Spinal cord (tissue), 10 donors: ENCODE data around the gene SPTSSA. TPM values are rescaled to one million over a fixed set of nuclear protein-coding genes. Genes with fewer than 3 reads are reported as not detected.
"Not testable (repeated sequence)": the region's sequence is repeated elsewhere in the genome, so short reads cannot be mapped to it uniquely, and the experiment has no call there.

Experiments
- DNase-seq, 6 donors: peaks; one replicate each; pipeline versions ENCODE4 v3.0.0 to v3.0.0-alpha.2; 2013 to 2015; ENCODE audit warnings: low spot score in 6 of 6, low read depth in 4 of 6
- H3K27ac ChIP-seq: one replicate; pipeline ENCODE4 v1.5.1; 2013; ENCODE audit warnings: low read depth, low read length, control low read depth
- H3K27me3 ChIP-seq: one replicate; pipeline ENCODE4 v1.6.1; 2013; ENCODE audit warnings: low read length; ENCODE audit not compliant: control insufficient read depth, insufficient read depth
- H3K36me3 ChIP-seq: one replicate; pipeline ENCODE4 v1.6.1; 2013; ENCODE audit warnings: low read length; ENCODE audit not compliant: control insufficient read depth, insufficient read depth
- H3K4me1 ChIP-seq: one replicate; pipeline ENCODE4 v1.6.1; 2013; ENCODE audit warnings: low read length; ENCODE audit not compliant: control insufficient read depth, insufficient read depth
- H3K4me3 ChIP-seq: one replicate; pipeline ENCODE4 v1.5.1; 2013; ENCODE audit warnings: low read depth, low read length, control low read depth
- H3K9me3 ChIP-seq: one replicate; pipeline ENCODE4 v1.6.1; 2013; ENCODE audit warnings: low read length; ENCODE audit not compliant: control insufficient read depth, insufficient read depth
- WGBS: methylation state at CpG from one replicate; pipeline ENCODE4 v1.1.5; 2013; ENCODE audit warnings: missing lambda C conversion rate; ENCODE audit not compliant: insufficient coverage; 5-methylcytosine and 5-hydroxymethylcytosine counted together
- polyA plus RNA-seq, 2 donors: library from polyadenylated mRNA; unstranded; fragments of 120-200 nt; gene quantifications; one replicate each; pipeline ENCODE4 v1.2.1, GENCODE V29; 2013; ENCODE audit not compliant: insufficient read length in 2 of 2
- total RNA-seq, 2 donors: library from RNA; depleted of rRNA in 1 of 2; stranded (reverse); fragments of 120-200 nt in 1 of 2; fragments of >200 nt in 1 of 2; gene quantifications; one replicate each; pipeline versions ENCODE4 v1.2.3 to v1.2.4, GENCODE V29; 2013 to 2014
- donor health status: healthy.

The SPTSSA gene
- total and polyA plus RNA-seq, 4 donors: 10.0 to 41.1 (median 29.1) TPM

DNA sequence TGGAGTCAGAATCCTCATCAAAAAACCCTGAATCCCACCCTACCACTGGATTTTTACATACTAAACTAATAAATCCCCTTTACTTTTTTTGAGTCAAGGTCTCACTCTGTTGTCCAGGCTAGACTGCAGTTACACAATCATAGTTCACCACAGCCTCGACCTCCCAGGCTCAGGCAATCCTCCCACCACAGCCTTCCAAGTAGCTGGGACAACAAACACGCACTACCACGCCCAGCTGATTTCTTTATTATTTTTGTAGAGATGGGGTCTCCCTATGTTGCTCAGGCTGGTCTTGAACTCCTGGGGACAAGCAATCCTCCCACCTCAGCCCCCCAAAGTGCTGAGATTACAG is 24.3 kb downstream of the SPTSSA start:
- no CpG with 5 or more reads among the region's 3 CpGs for WGBS
- H3K9me3 ChIP-seq: no peaks in the 10 kb centered on the region
- no peaks in the 10 kb centered on the region for H3K36me3 ChIP-seq
- H3K4me1 ChIP-seq: no peaks in the 10 kb centered on the region
- H3K27ac ChIP-seq: no peak overlapping the region
- H3K4me3 ChIP-seq: no peak overlapping the region
- no peaks in the 10 kb centered on the region for H3K27me3 ChIP-seq
- no peak for DNase-seq

DNA sequence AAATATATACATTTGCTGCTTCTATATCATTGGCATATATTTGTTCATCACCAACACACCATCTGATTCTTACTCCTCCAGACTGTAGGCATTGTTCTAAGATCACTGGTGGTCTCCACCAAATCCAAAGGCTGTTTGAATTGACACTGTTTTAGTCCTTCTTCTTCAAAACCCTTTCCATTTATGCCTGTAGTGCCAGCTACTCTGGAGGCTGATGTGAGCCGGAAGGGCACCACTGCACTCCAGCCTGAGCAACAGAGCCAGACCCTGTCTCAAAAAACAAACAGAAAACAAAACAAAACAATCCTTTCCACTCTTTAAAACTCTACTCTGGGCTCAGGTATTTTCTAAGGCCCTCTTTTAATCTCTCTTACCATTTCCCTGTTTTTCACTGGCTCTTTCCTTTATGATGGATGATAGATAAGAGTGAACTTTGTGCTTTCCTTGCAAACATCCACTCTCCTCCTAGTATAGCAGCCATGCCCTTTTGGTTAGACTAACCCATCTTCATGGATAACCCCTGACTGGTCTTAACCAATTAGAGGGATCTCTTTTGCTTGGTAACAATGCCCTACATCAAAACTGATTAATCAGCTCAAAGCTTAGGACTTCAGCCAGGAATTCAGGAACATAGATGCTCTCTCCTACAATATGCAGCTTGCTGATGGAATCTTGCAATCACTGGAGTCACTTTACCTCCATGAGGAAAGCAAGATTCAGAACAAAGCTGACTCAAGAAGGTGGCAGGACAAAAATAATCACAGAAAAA is 24.9 kb downstream of the SPTSSA start:
- 88% methylated on average over 1 of the region's 1 CpG for WGBS
- Histone ChIP-seq H3K4me1 (no peaks in the 10 kb centered on the region), H3K27me3 (no peaks in the 10 kb centered on the region), H3K27ac (no peak overlapping the region), H3K36me3 (no peaks in the 10 kb centered on the region), H3K9me3 (no peaks in the 10 kb centered on the region), H3K4me3 (no peak overlapping the region)
- no peak for DNase-seq

DNA sequence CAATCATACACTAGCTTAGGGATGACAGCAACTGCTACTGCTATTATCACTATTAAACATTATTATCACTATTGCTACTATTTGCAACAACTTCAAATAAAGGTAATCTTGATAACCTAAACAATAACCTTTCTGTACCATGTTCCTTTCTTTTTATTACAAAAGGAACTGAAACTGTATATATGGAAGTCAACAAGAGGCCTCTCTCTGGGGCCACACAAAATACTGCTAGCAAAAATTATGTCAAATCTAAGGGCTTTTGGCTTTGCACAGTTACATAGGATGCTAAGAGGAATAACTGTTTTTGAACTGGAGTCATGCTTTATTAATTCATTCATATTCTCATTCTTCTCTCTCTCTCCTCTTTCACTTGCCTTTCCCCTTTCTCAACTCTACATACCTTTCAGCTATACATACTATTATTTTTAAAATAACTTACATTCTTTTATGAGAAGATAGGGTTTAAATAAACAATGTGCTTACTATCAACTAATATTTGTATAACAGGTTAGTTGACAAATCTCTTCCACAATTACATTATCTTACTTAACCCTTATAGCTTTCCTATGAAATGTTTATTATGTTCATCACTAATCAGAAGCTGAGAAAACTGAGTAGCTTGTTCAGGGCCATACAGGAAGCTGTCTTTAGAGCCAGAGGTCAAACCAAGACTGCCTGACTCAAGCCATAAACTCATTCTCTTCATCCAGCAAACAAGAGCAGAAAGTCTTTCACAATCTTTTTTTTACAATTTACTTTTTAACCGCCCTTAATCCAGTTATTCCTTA is 25.7 kb downstream of the SPTSSA start:
- H3K4me1 ChIP-seq: no peaks in the 10 kb centered on the region
- H3K27me3 ChIP-seq: no peaks in the 10 kb centered on the region
- H3K27ac ChIP-seq: no peak overlapping the region
- no CpG with 5 or more reads among the region's 1 CpG for WGBS
- H3K4me3 ChIP-seq: no peak overlapping the region
- no peaks in the 10 kb centered on the region for H3K36me3 ChIP-seq
- no peak for DNase-seq
- no peaks in the 10 kb centered on the region for H3K9me3 ChIP-seq

DNA sequence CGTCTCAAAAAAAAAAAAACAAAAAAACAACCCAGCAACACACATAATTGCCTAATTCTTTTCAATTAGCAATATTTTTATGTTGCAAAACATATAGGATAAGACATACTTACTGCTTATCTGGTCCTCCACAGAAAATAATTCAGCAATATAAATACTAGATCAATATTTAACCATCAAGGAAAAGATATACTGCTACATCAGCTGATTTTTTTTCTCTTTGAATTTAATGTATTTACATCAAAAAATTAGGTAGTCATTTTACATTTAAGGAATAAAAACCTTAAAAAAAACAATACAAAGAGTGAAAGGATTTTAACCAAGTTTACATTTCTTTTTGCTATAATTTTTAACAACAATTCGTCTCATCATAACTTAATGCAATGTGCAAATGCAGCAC is 28.1 kb downstream of the SPTSSA start:
- no peaks in the 10 kb centered on the region for H3K9me3 ChIP-seq
- no peaks in the 10 kb centered on the region for H3K27me3 ChIP-seq
- no peak overlapping the region for H3K4me3 ChIP-seq
- H3K4me1 ChIP-seq: no peaks in the 10 kb centered on the region
- H3K27ac ChIP-seq: no peak overlapping the region
- no peak for DNase-seq
- no CpG with 5 or more reads among the region's 2 CpGs for WGBS
- no peaks in the 10 kb centered on the region for H3K36me3 ChIP-seq

DNA sequence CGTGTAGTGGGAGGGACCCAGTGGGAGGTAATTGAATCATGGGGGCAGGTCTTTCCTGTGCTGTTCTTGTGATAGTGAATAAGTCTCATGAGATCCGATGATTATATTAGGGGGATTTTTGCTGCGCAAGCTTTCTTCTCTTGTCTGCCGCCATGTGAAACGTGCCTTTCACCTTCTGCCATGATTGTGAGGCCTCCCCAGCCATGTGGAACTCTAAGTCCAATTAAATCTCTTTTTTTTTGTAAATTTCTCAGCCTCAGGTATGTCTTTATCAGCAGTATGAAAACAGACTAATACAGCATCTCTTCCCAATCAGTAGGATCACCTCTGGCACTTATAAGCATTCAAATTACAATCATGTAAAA is 34.0 kb downstream of the SPTSSA start:
- not testable (repeated sequence) for H3K27ac ChIP-seq, H3K4me1 ChIP-seq, H3K9me3 ChIP-seq, H3K4me3 ChIP-seq, H3K27me3 ChIP-seq, DNase-seq, H3K36me3 ChIP-seq
- WGBS: 100% methylated on average over 1 of the region's 5 CpGs

DNA sequence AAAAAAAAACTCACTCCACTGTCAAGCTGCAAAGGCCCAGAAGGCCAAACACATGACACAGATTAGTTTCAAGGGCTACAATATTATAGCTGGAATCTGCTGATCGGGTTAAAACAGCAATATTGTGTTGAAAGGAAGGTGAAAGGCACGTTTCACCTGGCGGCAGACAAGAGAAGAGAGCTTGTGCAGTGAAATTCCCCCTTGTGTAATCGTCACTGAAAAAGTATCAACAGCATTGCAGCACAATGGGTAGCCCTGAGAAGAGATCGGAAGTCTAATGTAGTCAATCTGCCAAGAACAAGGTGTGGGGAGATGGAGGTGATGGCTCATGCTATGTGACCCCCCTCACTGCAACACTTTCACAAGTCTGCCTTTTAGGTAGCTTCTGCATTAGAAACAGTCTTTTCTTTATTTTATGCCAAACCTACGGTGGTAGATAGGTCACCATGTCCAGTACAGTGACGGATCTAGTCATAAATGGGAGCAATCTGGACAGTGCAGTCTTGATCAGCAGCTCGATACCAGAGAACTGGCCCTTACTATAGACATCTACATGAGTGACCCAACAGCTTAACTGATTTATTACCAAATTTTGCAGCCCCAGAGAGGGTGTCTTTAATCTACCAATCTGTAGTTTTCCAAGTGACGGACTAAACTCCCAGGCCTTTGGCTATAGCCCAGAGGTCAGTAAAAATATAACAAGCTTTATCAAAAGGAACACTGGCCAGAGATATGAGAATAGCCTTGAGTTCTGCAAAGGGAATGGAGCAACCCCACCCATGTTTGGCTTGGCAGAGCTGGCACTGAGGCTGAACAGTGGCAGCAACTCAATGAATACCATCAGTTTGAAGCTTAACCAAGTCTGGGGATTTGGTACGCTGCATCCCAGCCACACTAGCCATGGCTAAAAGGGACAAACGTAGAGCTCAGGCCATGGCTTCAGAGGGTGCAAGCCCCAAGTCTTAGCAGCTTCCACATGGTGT is 35.4 kb downstream of the SPTSSA start:
- 93% methylated on average over 9 of the region's 11 CpGs for WGBS
- H3K4me1 ChIP-seq: no peaks in the 10 kb centered on the region
- no peak overlapping the region for H3K4me3 ChIP-seq
- no peaks in the 10 kb centered on the region for H3K9me3 ChIP-seq
- DNase-seq: no peak
- H3K36me3 ChIP-seq: no peaks in the 10 kb centered on the region
- no peaks in the 10 kb centered on the region for H3K27me3 ChIP-seq
- no peak overlapping the region for H3K27ac ChIP-seq

DNA sequence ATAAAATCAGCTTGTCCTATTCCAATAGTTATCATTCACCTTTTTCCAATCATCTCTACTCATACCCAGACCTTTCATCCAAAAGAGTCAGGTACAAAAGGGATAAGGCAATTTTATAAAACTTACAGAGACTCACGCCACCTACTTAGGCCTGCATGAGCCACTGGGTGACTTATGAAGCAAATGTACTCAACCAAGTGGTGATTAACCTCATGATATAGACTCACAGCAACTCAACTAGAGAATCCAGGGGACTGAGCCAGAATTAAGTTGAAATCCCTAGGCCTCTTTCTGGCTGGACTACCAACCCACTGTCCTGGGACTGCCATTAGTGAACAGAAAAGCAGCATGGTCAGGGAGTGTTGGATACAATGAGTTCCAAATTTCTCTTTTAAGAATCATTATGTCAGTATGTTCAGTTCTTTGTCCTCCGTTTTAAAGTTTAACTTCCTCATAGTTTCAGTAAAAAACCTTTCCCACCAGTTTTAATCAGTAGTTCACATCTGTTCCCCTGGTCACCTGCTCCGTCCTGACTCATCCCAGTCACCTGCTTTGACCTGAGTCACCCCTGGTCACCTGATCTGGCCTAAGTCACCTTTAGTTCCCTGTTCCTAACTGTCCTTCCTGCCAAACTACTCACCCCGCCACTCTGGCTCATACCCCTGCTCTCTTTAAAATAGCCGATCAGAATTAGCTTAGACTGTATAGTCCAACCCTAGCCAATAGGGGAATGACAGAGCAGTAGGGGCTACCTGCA is 36.8 kb downstream of the SPTSSA start:
- Histone ChIP-seq H3K27me3 (no peaks in the 10 kb centered on the region), H3K9me3 (no peaks in the 10 kb centered on the region), H3K36me3 (no peaks in the 10 kb centered on the region), H3K4me1 (no peaks in the 10 kb centered on the region), H3K27ac (no peak overlapping the region), H3K4me3 (no peak overlapping the region)
- 100% methylated on average over 2 of the region's 5 CpGs for WGBS
- DNase-seq: no peak

DNA sequence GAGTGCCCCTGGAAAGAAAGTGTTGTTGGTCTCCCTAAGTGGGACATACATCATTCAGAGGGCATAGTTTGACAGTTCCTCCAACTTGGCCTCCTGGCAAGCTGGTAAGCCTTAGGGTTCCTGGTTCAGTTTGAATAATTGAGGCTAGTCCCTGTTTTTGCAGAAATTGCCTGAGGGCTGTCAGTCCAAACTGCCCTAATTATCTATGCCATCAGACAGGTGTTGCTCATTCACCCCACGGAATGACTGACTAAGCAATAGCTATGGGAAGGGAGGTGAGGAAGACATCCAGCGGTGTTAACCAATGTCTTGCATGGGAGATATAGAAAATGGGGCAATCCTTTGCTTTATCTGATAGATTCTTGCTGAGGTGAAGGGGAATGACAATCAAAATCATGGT is 37.6 kb downstream of the SPTSSA start:
- Histone ChIP-seq H3K36me3 (no peaks in the 10 kb centered on the region), H3K27me3 (no peaks in the 10 kb centered on the region), H3K27ac (no peak overlapping the region), H3K4me3 (no peak overlapping the region), H3K9me3 (no peaks in the 10 kb centered on the region), H3K4me1 (no peaks in the 10 kb centered on the region)
- 91% methylated on average over 1 of the region's 2 CpGs for WGBS
- no peak for DNase-seq

DNA sequence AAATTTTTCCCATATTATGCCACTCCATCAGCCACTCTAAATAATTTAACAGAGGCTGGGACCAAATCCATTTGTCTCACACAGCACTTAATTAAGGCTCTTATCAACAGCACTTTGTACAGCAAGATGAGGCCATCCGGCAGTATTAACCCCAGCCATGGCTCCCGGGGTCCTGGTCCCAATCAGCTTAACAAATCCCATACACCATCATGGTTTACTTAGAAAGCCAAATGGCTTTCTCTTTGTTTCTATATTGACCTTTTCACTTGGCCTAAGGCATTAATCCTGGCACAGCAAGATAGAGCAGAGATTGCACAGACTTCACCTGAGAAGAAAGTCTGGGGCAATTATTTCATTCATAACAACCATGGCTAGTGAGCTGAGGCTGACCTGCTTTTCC is 38.6 kb downstream of the SPTSSA start:
- no peak for DNase-seq
- Histone ChIP-seq H3K27me3 (no peaks in the 10 kb centered on the region), H3K9me3 (no peaks in the 10 kb centered on the region), H3K36me3 (no peaks in the 10 kb centered on the region), H3K4me1 (no peaks in the 10 kb centered on the region), H3K4me3 (no peak overlapping the region), H3K27ac (no peak overlapping the region)
- WGBS: 94% methylated on average over 2 of the region's 2 CpGs
